HG02938 (cell line): ENCODE results near the gene SHISA5.

ENCODE experiments used
- ATAC-seq: cut with Tn5 transposase; IDR thresholded peaks from one replicate; pipeline ENCODE4 v1.9.1; 2021; ENCODE audit warnings: mild to moderate bottlenecking, moderate library complexity; ENCODE audit not compliant: unreplicated experiment

Gene SHISA5

DNA sequence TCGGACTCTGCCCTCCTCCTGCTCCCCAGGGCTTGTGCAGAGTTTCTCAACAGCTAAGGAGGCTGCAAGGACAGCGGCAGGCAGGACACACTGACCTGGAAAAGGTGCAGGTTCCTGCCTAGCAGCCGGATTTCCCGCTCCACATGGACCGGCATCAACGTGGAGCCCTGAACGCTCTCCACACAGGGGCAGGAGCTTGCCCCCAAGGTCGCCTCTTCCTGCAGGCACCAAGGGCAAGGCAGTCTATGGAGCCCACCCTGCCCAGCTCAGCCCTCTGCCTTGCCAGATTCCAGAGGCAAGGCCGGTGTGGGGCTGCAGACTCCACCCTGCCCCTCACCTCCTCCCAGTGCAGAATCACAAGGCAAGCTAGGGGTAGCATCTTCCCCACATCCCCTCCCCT is 84.8 kb downstream of the SHISA5 start:
- ATAC-seq: no peak

DNA sequence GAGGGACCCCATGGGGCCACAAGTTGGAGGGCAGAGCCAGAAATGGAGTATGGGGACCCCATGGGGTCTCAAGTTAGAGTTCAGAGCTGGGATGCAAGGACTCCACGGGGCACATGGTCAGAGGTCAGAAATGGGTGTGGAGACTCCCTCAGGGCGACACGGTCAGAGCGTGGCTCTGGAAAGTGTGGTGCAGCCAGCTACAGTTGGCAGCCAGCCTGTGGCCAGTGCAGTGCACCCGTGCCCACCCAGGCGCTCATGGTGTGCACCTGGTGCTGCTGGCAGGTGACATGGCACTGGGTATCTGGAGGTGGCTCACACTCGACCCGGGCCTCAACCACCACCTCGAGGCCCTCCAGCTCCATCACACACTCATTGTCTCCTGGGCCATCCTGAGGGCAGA is 85.3 kb downstream of the SHISA5 start:
- no peak for ATAC-seq

DNA sequence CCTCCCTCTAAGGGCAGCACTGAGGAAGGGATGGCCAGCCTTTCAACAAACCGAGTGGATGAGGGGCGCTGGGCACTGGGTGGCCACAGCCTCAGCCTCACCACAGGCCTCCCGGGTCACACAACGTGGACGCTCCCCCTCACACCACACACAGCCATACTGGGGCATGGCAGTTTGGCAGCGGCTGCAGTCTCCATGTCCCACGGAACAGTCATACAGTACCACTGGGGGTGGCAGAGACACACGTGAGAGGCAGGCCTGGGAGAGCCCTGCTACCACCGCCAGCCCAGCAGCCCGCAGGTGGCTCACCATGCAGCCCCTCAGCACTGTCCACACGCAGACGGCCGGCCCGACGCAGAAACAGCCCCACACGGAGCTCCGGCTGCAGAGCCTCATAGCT is 85.8 kb downstream of the SHISA5 start:
- no peak for ATAC-seq
